Left kidney (tissue), 8 donors: ENCODE measurements around the gene GPR143. TPM values are rescaled to one million over a fixed set of nuclear protein-coding genes. Genes with fewer than 3 reads are reported as not detected.
"Not testable (repeated sequence)": the region's sequence is repeated elsewhere in the genome, so short reads cannot be mapped to it uniquely, and the experiment has no call there.

Experiments
- DNase-seq: peaks from one replicate; pipeline ENCODE4 v3.0.0-alpha.2; 2013
- long read RNA-seq, 8 donors: transcript quantifications; one replicate each; lab custom pipeline, GENCODE V29; 2026
- polyA plus RNA-seq: library from polyadenylated mRNA; unstranded; fragments of 120-200 nt; gene quantifications from one replicate; pipeline ENCODE4 v1.2.1, GENCODE V29; 2013; ENCODE audit not compliant: insufficient read length

GPR143 gene
- 15.9 TPM for polyA plus RNA-seq
- long read RNA-seq, donor 1, partial matches to known transcripts = 7 of 8 reads
- long read RNA-seq, donor 1, other reads (novel, unspliced or antisense) = 0 of 8 reads
- long read RNA-seq, donor 2 = 0 reads
- long read RNA-seq, donor 3, partial matches to known transcripts = 5 of 7 reads
- long read RNA-seq, donor 3, other reads (novel, unspliced or antisense) = 0 of 7 reads
- long read RNA-seq, donor 4 = 0 reads
- long read RNA-seq, donor 5, transcript GPR143-203 (9 exons, 1,762 nt) = major isoform, 6 of 6 reads
- long read RNA-seq, donor 5, partial matches to known transcripts = 0 of 6 reads
- long read RNA-seq, donor 5, other reads (novel, unspliced or antisense) = 0 of 6 reads
- long read RNA-seq, donor 6, partial matches to known transcripts = 0 of 4 reads
- long read RNA-seq, donor 6, other reads (novel, unspliced or antisense) = 0 of 4 reads
- long read RNA-seq, donor 7, transcript GPR143-203 (9 exons, 1,762 nt) = major isoform, 5 of 5 reads
- long read RNA-seq, donor 7, partial matches to known transcripts = 0 of 5 reads
- long read RNA-seq, donor 7, other reads (novel, unspliced or antisense) = 0 of 5 reads
- long read RNA-seq, donor 8, partial matches to known transcripts = 0 of 1 reads
- long read RNA-seq, donor 8, other reads (novel, unspliced or antisense) = 0 of 1 reads

- no peak for DNase-seq
These were observed at the start of gene GPR143 for GRCh38 chrX:9765737-9766097. Gene GPR143 (minus strand): TSS chrX:9765847. CDS start chrX:9765817, 30 bp downstream.

- DNase-seq = not testable (repeated sequence)
These were observed 45.4 kb upstream of the GPR143 start for GRCh38 chrX:9811086-9811485.

- not testable (repeated sequence) for DNase-seq
These were observed 44.2 kb upstream of the GPR143 start for GRCh38 chrX:9809876-9810275.

GRCh38 chrX:9807355-9808182, 41.9 kb upstream of the GPR143 start:
- no peak for DNase-seq

- no peak for DNase-seq
These were observed 40.3 kb upstream of the GPR143 start for GRCh38 chrX:9805956-9806355.

GRCh38 chrX:9804444-9804843, 38.8 kb upstream of the GPR143 start:
- no peak for DNase-seq

GRCh38 chrX:9802737-9803136, 37.1 kb upstream of the GPR143 start:
- DNase-seq = no peak

- no peak for DNase-seq
These were observed 32.0 kb upstream of the GPR143 start for GRCh38 chrX:9797384-9798360.

GRCh38 chrX:9794495-9794894, 28.8 kb upstream of the GPR143 start:
- no peak for DNase-seq

- DNase-seq = no peak
These were observed 25.2 kb upstream of the GPR143 start for GRCh38 chrX:9790866-9791265.

GRCh38 chrX:9789555-9789954, 23.9 kb upstream of the GPR143 start:
- DNase-seq = no peak

GRCh38 chrX:9788911-9789310, 23.3 kb upstream of the GPR143 start:
- no peak for DNase-seq

GRCh38 chrX:9786798-9787635, 21.4 kb upstream of the GPR143 start:
- no peak for DNase-seq

GRCh38 chrX:9785944-9786797, 20.5 kb upstream of the GPR143 start, which contains the start of gene SHROOM2:
Gene SHROOM2 (plus strand): TSS chrX:9786429. CDS start chrX:9786546, 117 bp downstream.
- no peak for DNase-seq

GRCh38 chrX:9785254-9785943, 19.8 kb upstream of the GPR143 start:
- no peak for DNase-seq

- DNase-seq = no peak
These were observed 18.7 kb upstream of the GPR143 start for GRCh38 chrX:9784332-9784731.

GRCh38 chrX:9781941-9782340, 16.3 kb upstream of the GPR143 start:
- DNase-seq = no peak

GRCh38 chrX:9775930-9776329, 10.3 kb upstream of the GPR143 start:
- DNase-seq = no peak

GRCh38 chrX:9772943-9773342, 7.3 kb upstream of the GPR143 start:
- no peak for DNase-seq
